A673 (cell line): ENCODE results near the gene FSIP2. TPM values are rescaled to one million over a fixed set of nuclear protein-coding genes. Genes with fewer than 3 reads are reported as not detected.

ENCODE experiments used
- BruUV-seq: library from RNA; stranded (reverse); fragments of 400-500 nt; replicated peaks from 2 replicates; lab custom pipeline; 2021; lab: Mats Ljungman, UMichigan
- CTCF ChIA-PET: fragments of 300-600 bp; sonication (Branson Sonifier 250); formaldehyde crosslinking; loops from one replicate; lab custom pipeline; 2022; ENCODE audit warnings: antibody characterized with exemption; lab: Charles Lee
- POLR2A ChIA-PET: fragments of 300-600 bp; sonication (Branson Sonifier 250); formaldehyde crosslinking; loops from one replicate; lab custom pipeline; 2022; ENCODE audit warnings: antibody characterized with exemption; ENCODE audit not compliant: low non-redundant PET; lab: Charles Lee
- DNase-seq: peaks from one replicate; pipeline ENCODE4 v3.0.0-alpha.2; 2015; ENCODE audit warnings: low spot score
- H3K27ac ChIP-seq: fragments of 200-600 bp; sonication (generic); 2 replicates; pipeline ENCODE4 v1.5.1; 2016; ENCODE audit warnings: mixed run types, low read depth, mild to moderate bottlenecking, mixed read lengths, antibody characterized with exemption, low read length; ENCODE audit not compliant: poor library complexity, severe bottlenecking
- H3K27me3 ChIP-seq: fragments of 200-600 bp; sonication (generic); replicated peaks from 2 replicates; pipeline ENCODE4 v1.6.1; 2017; ENCODE audit warnings: mixed run types, low read depth, mild to moderate bottlenecking, mixed read lengths, antibody characterized with exemption, low read length; ENCODE audit not compliant: insufficient read depth, poor library complexity
- H3K36me3 ChIP-seq: fragments of 200-600 bp; sonication (generic); 2 replicates; pipeline ENCODE4 v1.6.1; 2016; ENCODE audit warnings: mixed run types, mild to moderate bottlenecking, mixed read lengths, antibody characterized with exemption, low read length; ENCODE audit not compliant: insufficient read depth, poor library complexity, severe bottlenecking
- H3K4me1 ChIP-seq: fragments of 200-600 bp; sonication (generic); 2 replicates; pipeline ENCODE4 v1.6.1; 2017; ENCODE audit warnings: mixed run types, mild to moderate bottlenecking, mixed read lengths, antibody characterized with exemption, low read length; ENCODE audit not compliant: insufficient read depth, poor library complexity, severe bottlenecking
- H3K4me3 ChIP-seq: fragments of 200-600 bp; sonication (generic); 2 replicates; pipeline ENCODE4 v1.5.1; 2016; ENCODE audit warnings: low read depth, mixed run types, mild to moderate bottlenecking, mixed read lengths, low read length; ENCODE audit not compliant: poor library complexity, severe bottlenecking
- H3K9me3 ChIP-seq: fragments of 200-600 bp; sonication (generic); 2 replicates; pipeline ENCODE4 v1.6.1; 2016; ENCODE audit warnings: mixed run types, low read depth, mild to moderate bottlenecking, mixed read lengths, antibody characterized with exemption, low read length; ENCODE audit not compliant: poor library complexity, severe bottlenecking
- CTCF ChIP-seq: fragments of 300-800, 200-600 bp; sonication (generic); conservative IDR thresholded peaks from 2 replicates; pipeline ENCODE4 v1.5.1; 2017; ENCODE audit warnings: low read depth, mild to moderate bottlenecking, antibody characterized with exemption, low read length, moderate library complexity, mixed read lengths
- EZH2 ChIP-seq: fragments of 200-600 bp; sonication (generic); IDR thresholded peaks from 2 replicates; pipeline ENCODE4 v1.6.1; 2017; ENCODE audit warnings: borderline replicate concordance, low read depth, mild to moderate bottlenecking, mixed read lengths, antibody characterized with exemption, low read length; ENCODE audit not compliant: poor library complexity, severe bottlenecking
- intact Hi-C: fragments of 100-400 bp; cut with micrococcal nuclease; formaldehyde crosslinking; loops from one replicate; pipeline ENCODE4 v1.10.0; 2022; ENCODE audit not compliant: unreplicated experiment
- total RNA-seq: library from RNA; stranded (reverse); gene quantifications from 2 replicates; pipeline ENCODE4 v1.2.3, GENCODE V29; 2021

Gene FSIP2
- total RNA-seq, 1 experiment from 2014 or later, result 0.21 TPM

GRCh38 chr2:185821467-185821866 is 82.9 kb downstream of the FSIP2 start:
- H3K9me3 ChIP-seq, result no peaks in the 10 kb centered on the region
- ChIA-PET POLR2A (no interaction called here), CTCF (no interaction called here)
- BruUV-seq, result no TSS peak
- intact Hi-C loops, result no loop called here
- H3K27ac ChIP-seq, result no peak overlapping the region
- H3K4me3 ChIP-seq, result no peak overlapping the region
- no peaks in the 10 kb centered on the region for H3K4me1 ChIP-seq
- no peaks in the 10 kb centered on the region for H3K36me3 ChIP-seq
- H3K27me3 ChIP-seq, result no peaks in the 10 kb centered on the region
- DNase-seq, result no peak
- TF ChIP-seq EZH2, result no peak
- no peak for TF ChIP-seq CTCF

DNA sequence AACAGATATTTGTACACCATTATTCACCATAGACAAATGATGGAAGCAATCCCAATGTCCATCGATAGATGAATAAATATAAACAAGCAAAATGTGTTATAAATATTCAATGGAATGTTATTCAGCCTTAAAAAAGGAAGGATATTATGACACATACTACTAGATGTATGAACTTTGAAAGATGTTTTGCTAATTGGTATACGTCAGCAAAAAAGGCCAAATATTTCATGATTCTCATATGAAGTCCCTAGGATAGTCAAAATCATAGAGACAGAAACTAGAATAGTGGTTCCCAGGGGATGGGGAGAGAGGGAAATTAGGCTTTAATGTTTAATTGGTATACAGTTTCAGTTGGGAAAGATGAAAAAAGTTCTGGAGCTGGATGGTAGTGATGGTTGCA is 85.2 kb downstream of the FSIP2 start:
- CTCF ChIA-PET, result no interaction called here
- no peaks in the 10 kb centered on the region for H3K27me3 ChIP-seq
- POLR2A ChIA-PET, result no interaction called here
- intact Hi-C loops, result no loop called here
- H3K4me1 ChIP-seq, result no peaks in the 10 kb centered on the region
- no peak for DNase-seq
- H3K9me3 ChIP-seq, result no peaks in the 10 kb centered on the region
- TF ChIP-seq CTCF (no peak), EZH2 (no peak)
- BruUV-seq, result no TSS peak
- no peaks in the 10 kb centered on the region for H3K36me3 ChIP-seq
- H3K27ac ChIP-seq, result no peak overlapping the region
- H3K4me3 ChIP-seq, result no peak overlapping the region

GRCh38 chr2:185825557-185825956 is 87.0 kb downstream of the FSIP2 start:
- Histone ChIP-seq H3K4me1 (no peaks in the 10 kb centered on the region), H3K9me3 (no peaks in the 10 kb centered on the region), H3K27ac (no peak overlapping the region), H3K27me3 (no peaks in the 10 kb centered on the region), H3K36me3 (no peaks in the 10 kb centered on the region), H3K4me3 (no peak overlapping the region)
- CTCF ChIA-PET, result no interaction called here
- DNase-seq, result no peak
- TF ChIP-seq EZH2, result no peak
- no peak for TF ChIP-seq CTCF
- POLR2A ChIA-PET, result no interaction called here
- no TSS peak for BruUV-seq
- intact Hi-C loops, result no loop called here

DNA sequence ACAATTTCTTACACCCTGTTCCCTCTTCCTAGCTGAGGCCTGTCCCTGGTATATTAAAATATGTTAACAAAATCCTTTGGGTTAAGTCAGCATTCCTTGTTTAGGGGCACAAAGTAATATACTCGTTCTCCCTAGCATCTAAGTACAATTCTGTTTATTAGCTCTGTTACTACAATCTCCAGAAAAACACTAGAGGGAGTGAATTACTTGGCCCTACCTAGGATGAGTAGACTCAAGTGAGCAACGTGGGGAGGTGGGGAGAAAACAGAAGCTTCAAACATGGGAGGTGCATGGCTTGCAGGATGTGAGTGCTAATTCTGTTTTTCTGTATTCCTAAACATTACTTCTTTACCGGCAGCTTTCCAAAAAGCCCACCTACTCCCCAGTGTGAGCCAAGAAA is 89.7 kb downstream of the FSIP2 start:
- intact Hi-C loops, result no loop called here
- H3K36me3 ChIP-seq, result no peaks in the 10 kb centered on the region
- no peak overlapping the region for H3K27ac ChIP-seq
- no peaks in the 10 kb centered on the region for H3K9me3 ChIP-seq
- TF ChIP-seq EZH2, result no peak
- no peak for TF ChIP-seq CTCF
- no peaks in the 10 kb centered on the region for H3K4me1 ChIP-seq
- H3K4me3 ChIP-seq, result no peak overlapping the region
- no peak for DNase-seq
- H3K27me3 ChIP-seq, result no peaks in the 10 kb centered on the region
- no TSS peak for BruUV-seq
- ChIA-PET POLR2A (no interaction called here), CTCF (no interaction called here)
